Thyroid gland (tissue), 4 donors: Measurements from ENCODE around the gene TBC1D4. TPM values are rescaled to one million over a fixed set of nuclear protein-coding genes. Genes with fewer than 3 reads are reported as not detected.

Experiments used
- DNase-seq, 2 donors: peaks; one replicate each; pipeline ENCODE4 v3.0.0-alpha.2; 2019
- H3K27ac ChIP-seq, 3 donors: fragments of 200-600 bp; sonication (generic); 1 replicate in 2 of 3; 2 replicates in 1 of 3; pipeline ENCODE4 v1.5.1; 2016 to 2019; ENCODE audit warnings: mild to moderate bottlenecking in 1 of 3, moderate library complexity in 1 of 3
- H3K27me3 ChIP-seq: fragments of 200-600 bp; sonication (generic); one replicate; pipeline ENCODE4 v1.5.1; 2019
- H3K36me3 ChIP-seq, 2 donors: fragments of 200-600 bp; sonication (generic); one replicate each; pipeline ENCODE4 v1.5.1; 2016 to 2019
- H3K4me1 ChIP-seq, 2 donors: fragments of 200-600 bp; sonication (generic); one replicate each; pipeline ENCODE4 v1.5.1; 2017 to 2019
- H3K4me3 ChIP-seq, 3 donors: fragments of 200-600 bp; sonication (generic); replicated peaks in 1 of 3; 1 replicate in 2 of 3; 2 replicates in 1 of 3; pipeline ENCODE4 v1.5.1; 2016; ENCODE audit warnings: mild to moderate bottlenecking in 1 of 3
- H3K9me3 ChIP-seq: fragments of 200-600 bp; sonication (generic); one replicate; pipeline ENCODE4 v1.5.1; 2017
- CTCF ChIP-seq, 6 experiments: fragments of 200-600 bp in 3 of 6; fragments of 450-650 bp in 3 of 6; sonication (generic) in 3 of 6; IDR thresholded peaks; one replicate each; pipeline ENCODE4 v1.5.1; 2016 to 2019; ENCODE audit warnings: antibody characterized with exemption in 6 of 6, mild to moderate bottlenecking in 2 of 6, inconsistent platforms in 1 of 6, moderate library complexity in 1 of 6
- POLR2A ChIP-seq, 2 donors: fragments of 450-650 bp; IDR thresholded peaks; one replicate each; pipeline ENCODE4 v1.6.1; 2017; ENCODE audit warnings: antibody characterized with exemption in 2 of 2, mild to moderate bottlenecking in 2 of 2, moderate library complexity in 1 of 2
- WGBS, 2 donors: methylation state at CpG; one replicate each; pipeline ENCODE4 v1.1.5; 2017; 5-methylcytosine and 5-hydroxymethylcytosine counted together
- intact Hi-C: fragments of 100-400 bp; cut with DNase I; formaldehyde crosslinking; loops from one replicate; pipeline ENCODE4 v1.15.1; 2023
- total RNA-seq, 4 donors: library from RNA; depleted of rRNA; stranded (reverse); fragments of >200 nt; gene quantifications; one replicate each; pipeline ENCODE4 v1.2.3, GENCODE V29; 2016

TBC1D4 gene
- total RNA-seq, 4 donors from 2014 or later: 42.5 to 72.6 (median 70.6) TPM

GRCh38 chr13:75465236-75465635 lies 16.7 kb downstream of the TBC1D4 start:
- WGBS, 2 donors: 97% methylated on average over 1 of the region's 1 CpG
- no peak for TF ChIP-seq CTCF (IDR thresholded peaks at IDR 0.05)
- TF ChIP-seq POLR2A (IDR thresholded peaks at IDR 0.05): no peak
- intact Hi-C loops: no loop called here
- Histone ChIP-seq H3K4me1 (peaks cover 7 to 16% of the 10 kb centered on the region in 2 donors), H3K27me3 (no peaks in the 10 kb centered on the region), H3K36me3 (no peaks in the 10 kb centered on the region), H3K4me3 (no peak overlapping the region), H3K27ac (no peak overlapping the region), H3K9me3 (no peaks in the 10 kb centered on the region)
- DNase-seq: no peak

- Histone ChIP-seq H3K4me3 (no peak overlapping the region), H3K27me3 (no peaks in the 10 kb centered on the region), H3K9me3 (no peaks in the 10 kb centered on the region), H3K36me3 (no peaks in the 10 kb centered on the region), H3K4me1 (peaks cover 9 to 10% of the 10 kb centered on the region in 2 donors), H3K27ac (no peak overlapping the region)
- intact Hi-C loops: no loop called here
- no peak for DNase-seq
- TF ChIP-seq POLR2A (IDR thresholded peaks at IDR 0.05) (no peak), CTCF (IDR thresholded peaks at IDR 0.05) (no peak)
These were observed 20.7 kb downstream of the TBC1D4 start for GRCh38 chr13:75461314-75461713.

GRCh38 chr13:75460644-75461043 lies 21.3 kb downstream of the TBC1D4 start:
- Histone ChIP-seq H3K4me3 (no peak overlapping the region), H3K4me1 (peaks cover 9 to 13% of the 10 kb centered on the region in 2 donors), H3K27ac (no peak overlapping the region), H3K36me3 (no peaks in the 10 kb centered on the region), H3K27me3 (no peaks in the 10 kb centered on the region), H3K9me3 (no peaks in the 10 kb centered on the region)
- no peak for DNase-seq
- intact Hi-C loops: no loop called here
- WGBS, 2 donors: 68 to 78% methylated on average over 5 of the region's 5 CpGs
- TF ChIP-seq POLR2A (IDR thresholded peaks at IDR 0.05) (no peak), CTCF (IDR thresholded peaks at IDR 0.05) (no peak)

- peak overlapping the region in 2 of 3 donors; percentile 20 to 28 for H3K27ac ChIP-seq
- H3K4me1 ChIP-seq: peaks cover 9 to 13% of the 10 kb centered on the region in 2 donors
- H3K4me3 ChIP-seq: no peak overlapping the region
- peak; percentile 62 to 74 for DNase-seq
- no peak for TF ChIP-seq POLR2A (IDR thresholded peaks at IDR 0.05)
- 65 to 72% methylated on average over 6 of the region's 6 CpGs for WGBS, 2 donors
- intact Hi-C loops: no loop called here
- no peaks in the 10 kb centered on the region for H3K9me3 ChIP-seq
- no peaks in the 10 kb centered on the region for H3K36me3 ChIP-seq
- no peaks in the 10 kb centered on the region for H3K27me3 ChIP-seq
These were observed 23.1 kb downstream of the TBC1D4 start for GRCh38 chr13:75458696-75459422.

GRCh38 chr13:75455962-75456361 lies 26.0 kb downstream of the TBC1D4 start:
- peaks cover 9 to 17% of the 10 kb centered on the region in 2 donors for H3K4me1 ChIP-seq
- no peak for DNase-seq
- TF ChIP-seq CTCF (IDR thresholded peaks at IDR 0.05) (no peak), POLR2A (IDR thresholded peaks at IDR 0.05) (no peak)
- H3K27ac ChIP-seq: no peak overlapping the region
- H3K4me3 ChIP-seq: no peak overlapping the region
- H3K9me3 ChIP-seq: no peaks in the 10 kb centered on the region
- intact Hi-C loops: no loop called here
- H3K36me3 ChIP-seq: no peaks in the 10 kb centered on the region
- no peaks in the 10 kb centered on the region for H3K27me3 ChIP-seq
